Measurements from ENCODE around the gene PDLIM7.

Gene PDLIM7

DNA sequence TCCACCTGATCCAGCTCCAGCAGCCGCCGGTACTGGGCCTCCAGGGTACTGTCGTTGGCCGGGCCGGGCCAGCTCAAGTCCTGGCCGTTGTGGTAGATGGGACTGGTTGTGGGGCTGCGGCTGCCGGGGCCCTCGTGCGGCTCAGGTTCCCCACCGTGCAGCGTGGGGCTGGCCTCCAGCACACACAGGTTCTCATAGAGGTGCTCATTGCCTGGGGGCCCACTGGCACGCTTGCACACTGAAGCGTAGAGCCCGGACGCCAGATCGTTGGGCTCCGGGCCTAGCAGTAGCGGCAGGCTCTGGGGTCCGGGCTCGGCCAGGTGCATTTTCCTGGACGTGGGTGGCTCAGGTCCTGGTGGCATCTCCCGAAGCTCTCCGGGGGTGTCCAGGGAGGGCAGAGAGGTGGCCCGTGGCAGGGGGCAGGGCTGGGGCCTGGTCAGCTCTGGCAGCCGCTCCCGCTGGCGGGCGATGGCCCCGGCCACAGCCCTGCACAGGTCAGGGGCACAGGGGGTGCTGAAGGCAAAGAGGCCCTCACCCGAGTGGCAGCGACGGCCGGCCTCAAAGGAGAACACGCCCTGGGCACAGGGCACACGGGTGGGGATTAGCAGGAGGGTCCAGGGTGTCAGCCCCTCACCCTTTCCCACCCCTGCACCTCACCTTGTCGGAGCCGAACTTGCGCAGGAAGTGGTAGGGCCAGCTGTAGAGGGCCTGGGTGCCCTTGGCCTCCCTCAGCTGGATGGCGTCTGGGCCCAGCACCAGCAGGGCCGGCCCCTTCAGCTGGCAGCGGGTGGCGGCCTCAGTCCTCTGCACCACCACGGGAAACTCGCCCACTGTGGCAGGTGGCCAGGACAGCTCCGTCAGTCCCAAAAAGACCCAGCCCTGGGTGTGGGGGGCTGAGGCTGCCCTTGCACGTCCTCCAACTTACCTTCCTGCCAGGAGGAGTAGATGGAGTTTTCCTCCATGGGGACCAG lies 7.0 kb upstream of the PDLIM7 start:
- no peak for DNase-seq

DNA sequence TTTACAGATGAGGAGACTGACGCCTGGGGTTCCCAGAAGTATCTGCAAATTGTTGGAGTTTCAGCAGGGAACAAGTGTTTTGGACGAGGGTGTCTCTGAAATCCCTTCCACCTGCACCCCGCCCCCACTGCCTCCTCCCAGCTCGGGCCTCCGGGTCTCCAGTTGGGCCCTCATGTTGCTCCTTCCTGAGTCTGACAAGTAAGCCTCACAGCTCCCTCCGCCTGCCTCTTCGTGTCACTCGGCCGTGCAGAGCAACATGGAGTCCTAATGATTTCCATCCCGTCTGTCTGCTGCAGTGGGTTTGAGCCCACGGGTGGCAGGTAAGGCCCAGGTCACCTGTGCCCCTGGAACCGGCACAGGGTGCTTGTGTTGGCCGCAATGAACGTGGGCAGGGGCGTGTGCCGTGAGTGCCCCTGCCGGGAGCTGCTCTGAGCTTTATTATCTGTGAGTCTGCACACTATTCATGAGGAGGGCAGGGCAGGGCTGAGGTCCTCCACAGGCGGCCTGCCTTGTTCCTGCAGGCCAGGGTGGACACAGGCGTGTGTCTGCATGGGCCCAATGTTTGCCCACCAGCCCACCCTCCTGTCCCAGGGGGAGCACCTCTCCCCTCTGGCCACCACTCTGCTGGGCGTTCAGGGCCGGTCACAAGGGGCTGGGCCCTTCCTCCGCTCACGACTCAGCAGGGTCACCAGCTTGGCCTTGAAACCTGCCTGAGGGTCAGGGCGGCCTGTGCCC lies 6.1 kb upstream of the PDLIM7 start:
- no peak for DNase-seq

DNA sequence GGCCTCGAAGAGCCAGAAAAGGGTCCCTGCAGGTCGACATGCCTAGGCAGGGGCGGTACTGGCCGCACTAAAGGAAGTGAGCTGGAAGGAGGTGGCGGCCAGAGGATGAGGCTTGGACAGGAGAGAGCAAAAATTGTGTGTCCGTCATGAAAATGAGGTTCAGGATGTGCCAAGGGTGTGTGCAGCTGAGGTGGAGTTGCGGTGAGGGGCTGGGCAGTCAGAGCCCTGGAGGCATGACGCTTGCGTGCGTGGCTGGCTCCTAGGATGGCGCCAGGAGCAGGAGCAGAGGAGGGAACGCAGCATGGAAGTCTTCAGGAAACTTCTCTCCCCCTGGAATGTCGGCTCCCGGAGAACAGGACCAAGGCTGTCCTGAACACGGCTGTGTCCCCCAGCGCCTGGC lies 5.5 kb upstream of the PDLIM7 start:
- no peak for DNase-seq

DNA sequence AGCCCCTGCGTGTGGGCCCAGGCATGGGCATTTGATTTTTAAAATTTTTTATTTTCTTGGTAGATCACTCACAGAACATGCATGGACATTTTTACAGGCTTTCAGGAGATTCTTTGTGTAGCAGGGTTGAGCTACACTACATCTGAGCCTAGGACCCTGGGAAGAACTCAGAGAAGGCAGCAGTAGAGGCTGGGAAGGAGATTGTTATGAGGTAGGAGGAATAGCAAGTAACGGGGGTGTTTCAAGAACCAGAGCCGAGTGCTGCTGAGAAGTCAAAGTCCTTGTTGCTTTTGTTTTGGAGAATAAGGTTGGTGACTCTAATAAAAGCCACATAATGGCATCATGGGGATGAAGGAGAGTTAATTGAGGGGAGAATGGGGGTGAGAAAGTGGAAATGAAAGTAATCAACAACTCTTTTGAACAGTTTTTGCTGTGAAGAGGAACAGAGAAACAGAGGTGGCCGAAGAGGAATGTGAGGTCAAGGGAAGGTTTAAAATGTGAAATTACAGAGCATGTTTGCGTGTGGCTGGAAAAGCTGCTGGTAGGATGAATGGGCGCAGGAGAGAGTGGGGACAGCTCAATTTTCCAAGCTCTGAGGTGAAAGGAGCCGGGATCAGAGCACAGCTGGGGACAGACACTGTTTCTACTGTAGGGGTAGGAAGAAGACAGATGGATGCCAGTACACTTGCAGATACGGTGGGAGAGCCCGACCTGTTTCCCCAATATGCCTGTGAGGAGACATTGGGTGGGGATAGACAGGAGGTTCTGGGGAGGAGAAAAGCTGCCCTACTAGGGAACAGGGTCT lies 4.7 kb upstream of the PDLIM7 start:
- no peak for DNase-seq

DNA sequence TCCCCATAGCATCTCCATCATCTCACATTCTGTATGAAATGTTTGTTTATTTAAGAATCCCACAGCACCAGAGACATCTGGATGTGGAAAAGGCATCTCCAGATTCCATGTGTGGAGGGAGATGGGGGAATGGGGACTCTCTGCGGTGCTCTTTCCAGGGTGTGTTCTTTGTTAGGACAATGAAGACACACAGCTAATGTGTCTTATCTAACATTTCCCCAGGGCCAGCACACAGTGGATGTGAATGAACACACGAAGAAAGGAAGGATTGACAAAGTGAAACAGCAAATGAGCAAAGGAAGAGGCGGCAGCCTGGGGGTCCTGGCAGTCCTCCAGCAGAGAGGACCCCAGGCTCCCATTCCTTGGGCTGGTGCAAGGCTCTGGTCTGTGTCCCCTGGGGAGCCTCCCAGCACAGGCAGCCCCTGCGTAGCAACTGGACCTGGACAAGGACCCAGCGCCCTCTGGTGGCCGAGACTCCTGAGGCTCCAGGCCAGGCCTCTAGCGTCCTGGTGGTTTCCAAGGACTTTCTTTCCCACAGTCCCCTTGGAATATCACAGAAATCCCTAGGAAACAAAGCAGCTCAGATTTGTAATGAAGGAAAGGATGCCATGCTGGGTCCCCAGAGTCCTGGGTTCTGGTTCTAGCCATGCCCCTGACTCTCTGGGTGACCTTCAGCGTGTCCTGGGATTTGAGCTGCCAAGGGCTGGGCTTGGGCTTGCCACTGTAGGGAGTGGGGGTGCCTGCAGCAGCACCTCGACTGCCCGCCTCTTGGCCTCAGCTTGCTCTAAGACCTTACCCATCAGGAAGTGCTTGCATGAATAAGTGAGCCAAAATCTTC lies 3.5 kb upstream of the PDLIM7 start:
- DNase-seq: no peak

DNA sequence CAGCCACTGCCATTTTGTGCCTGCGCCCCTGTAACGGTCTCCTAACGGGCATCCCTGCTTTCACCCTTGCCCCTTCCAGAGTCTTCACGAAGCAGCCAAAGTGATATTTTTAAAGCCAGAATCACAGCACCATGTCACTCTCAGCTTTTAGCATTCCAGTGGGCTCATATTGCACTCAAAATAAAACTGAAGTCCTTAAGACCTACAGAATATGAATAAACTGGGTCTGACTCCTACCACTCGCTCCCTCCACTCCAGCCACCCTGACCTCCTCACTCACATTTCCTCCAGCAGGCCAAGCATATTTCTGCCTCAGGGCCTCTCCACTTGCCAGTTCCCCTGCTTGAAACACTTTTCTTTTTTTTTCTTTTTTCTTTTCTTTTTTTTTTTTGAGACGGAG lies 2.4 kb upstream of the PDLIM7 start:
- no peak for DNase-seq

DNA sequence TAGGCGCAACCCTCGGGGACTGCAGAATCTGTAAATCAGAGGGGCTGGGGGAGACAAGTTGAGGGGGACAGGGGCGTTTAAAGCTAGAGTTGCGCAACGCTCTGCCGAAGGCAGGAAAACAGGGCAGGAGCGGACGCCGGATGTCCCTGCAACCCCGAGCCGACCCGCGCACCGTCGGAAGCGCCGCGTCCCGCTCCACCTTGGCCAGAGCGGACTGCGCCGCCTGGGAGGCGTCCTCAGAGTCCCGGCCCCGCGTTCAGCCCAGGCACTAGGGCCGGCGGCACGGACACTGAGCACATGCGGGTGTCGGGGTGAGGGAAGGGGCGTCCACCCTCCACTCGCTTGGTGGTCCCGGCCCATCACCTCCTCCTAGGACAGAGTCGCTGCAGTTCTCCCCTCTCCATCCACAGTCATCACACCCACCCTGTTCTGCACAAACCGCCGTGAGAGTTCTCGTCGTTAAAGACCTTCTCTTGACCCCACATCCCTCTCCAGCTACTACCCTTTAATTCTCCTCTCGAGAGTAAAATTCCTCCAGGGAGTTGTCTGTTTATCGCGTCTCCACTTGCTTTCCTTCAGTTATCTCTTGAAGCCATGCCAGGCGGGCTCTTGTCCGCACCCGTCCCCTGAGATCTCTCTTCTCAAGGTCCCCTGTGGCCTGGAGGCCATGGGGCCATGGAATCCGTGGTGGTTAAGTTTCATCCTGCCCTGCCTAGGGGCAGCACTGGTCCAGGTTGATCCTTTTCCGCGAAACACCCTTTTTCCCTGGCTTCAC lies 796 bp upstream of the PDLIM7 start:
- DNase-seq: no peak

DNA sequence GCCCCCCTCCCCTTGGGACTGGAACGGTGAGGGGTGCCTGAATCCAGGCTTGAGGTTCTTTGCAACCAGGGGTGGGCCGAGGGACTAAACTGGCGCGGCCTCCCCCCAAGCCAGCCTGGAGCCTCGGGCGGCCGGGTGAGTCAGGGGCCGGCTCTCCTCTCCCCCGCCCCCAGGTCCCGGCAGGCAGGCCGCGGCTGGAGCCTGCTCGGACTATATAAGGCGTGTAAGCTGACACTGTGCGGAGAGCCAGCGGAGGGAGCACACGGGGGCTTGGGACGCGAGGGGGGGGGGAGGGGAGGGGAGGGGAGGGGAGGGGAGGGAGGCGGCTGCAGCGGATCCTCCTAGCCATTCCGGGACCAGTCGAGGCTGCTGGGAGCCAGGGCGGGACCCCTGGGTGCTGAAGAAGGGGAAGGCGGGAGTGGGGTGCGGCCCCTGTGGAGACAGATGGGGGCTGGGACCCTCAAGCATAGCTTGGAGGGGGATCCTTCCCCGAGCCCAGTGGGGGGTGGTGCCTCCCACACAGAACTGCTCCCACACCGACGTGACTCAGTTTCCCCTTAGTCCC lies 595 bp downstream of the PDLIM7 start:
- DNase-seq: no peak

DNA sequence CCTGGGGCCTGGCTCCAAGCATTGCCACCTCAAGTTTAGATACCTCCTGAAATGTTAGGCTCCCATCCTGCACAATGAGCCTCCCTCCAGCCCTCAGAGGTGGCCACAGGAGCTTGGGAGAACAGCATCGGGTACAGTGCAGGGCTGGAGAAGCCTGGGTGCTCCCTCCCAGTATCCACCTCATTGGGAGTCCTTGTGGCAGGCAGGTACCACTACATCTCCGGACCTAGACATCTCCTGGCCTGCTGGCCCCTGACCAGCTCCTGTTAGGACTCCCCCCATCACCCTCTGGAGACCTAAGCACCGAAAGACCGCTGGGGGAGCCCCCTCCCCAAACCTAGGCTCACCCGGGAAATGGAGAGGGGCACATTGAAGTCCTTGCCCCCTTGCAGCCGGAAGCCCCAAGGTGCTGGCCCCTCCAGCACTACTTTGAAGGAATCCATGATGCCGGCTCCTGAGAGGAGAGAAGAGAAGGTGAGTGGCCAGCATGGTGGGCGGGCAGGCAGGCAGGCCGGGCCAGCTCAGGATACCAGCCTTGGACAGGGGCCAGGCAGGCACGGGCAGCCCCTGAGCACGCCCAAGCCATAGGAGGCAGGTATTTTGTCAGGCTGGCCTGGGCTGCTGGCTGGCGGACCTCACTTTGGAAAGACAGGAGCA lies 1.2 kb downstream of the PDLIM7 start:
- DNase-seq: no peak

DNA sequence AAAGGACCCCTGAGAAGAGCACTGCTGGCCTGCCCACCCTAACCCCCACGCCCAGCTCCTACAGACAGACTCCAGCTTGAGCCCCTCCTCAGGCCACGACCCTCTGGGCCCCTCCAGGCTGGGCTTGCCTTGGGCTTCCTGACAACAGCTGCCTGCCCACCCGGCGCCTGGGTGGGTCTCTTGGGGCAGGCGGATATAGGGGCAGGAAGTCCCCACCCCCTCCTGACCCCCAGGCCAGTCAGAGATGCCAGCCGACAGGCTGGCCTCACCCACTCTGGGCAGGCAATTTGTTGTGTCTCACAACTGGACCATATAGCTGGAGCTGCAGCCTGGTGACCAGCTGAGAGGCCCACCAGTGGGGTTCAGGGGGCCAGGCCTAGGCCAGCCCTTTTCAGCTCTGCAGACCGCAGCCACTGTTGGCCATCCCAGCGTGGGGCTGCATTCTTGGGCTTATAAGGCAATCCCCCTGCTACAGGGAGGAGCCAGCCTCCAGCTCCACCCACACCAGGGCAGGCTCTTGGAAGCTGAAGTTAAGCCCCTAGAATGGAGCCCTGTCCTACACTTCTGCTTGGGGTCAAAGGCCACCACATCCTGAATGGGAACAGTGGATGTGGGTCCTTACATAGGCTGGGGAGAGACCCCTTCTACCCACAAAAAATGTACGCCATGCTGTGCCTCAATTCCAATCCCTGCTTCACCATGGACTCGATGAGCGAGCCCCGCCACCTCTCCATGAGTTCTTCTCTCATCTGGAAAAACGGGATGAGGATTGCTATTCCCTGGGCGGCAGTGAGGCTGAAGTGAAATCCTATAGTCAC lies 2.0 kb downstream of the PDLIM7 start:
- no peak for DNase-seq

DNA sequence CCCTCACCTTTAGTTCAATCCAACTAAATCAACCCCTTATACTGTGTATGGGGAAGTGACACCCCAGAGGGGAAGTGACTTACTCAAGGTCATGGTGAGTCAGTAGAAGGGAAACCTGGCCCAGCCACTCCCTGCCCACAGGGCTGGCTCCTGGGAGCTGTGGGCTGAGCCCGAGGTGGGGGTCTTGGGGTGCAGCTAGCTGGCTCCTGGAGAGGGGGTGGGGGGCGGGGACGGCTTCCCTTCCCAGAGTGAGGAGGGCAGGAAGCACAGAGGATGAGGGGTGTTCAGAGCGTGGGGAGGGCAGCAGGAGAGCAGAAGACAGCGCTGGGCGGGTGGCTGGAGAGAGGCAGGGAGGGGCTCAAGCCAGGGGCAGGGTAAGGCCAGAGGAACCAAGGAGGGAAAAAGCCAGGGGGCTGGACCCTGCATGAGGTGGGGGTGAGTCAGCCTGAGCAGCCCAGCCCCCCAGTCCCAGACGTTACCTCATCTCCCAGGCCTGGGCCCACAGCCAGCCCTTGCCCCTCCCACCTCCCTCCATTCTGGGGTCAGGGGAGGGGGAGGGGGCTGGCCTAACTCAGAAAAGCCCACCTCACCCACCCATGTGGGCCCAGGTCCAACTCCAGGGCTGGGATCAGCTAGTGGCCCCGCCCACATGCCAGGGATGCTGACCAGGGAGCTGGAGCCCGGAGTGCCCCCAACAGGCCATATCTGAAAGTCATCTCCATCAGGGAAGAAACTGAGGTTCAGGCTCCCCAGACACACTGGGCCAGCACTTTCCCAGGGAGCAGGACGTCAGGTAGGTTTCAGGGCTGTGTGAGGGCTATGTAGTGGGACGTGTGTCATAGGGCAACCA lies 2.8 kb downstream of the PDLIM7 start:
- DNase-seq: no peak

DNA sequence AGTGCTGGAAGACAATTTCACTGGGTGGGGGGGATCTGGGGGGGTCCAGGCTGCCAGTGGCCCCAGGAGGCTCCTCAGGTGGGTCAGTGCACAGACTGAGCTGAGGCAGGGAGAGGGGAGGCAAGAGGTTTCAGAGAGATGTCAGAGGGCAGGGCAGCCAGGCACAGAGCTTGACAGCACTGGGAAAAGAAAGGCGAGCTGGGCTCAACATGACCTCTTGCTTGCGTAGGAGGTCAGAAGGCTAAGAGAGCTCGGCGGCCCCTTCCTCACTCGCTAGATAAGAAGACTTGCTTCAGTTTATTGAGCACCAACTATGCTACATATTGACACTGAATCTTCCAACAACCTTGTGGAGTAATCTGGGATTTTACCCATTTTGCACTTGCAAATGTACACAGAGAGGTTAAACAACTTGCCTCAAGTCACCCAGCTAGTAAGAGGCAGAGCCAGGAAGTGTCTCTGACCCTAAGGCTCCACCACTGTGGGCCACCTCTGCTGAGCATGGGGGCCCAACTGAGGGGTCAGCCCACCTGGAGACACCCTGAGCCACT lies 3.5 kb downstream of the PDLIM7 start:
- DNase-seq: no peak

DNA sequence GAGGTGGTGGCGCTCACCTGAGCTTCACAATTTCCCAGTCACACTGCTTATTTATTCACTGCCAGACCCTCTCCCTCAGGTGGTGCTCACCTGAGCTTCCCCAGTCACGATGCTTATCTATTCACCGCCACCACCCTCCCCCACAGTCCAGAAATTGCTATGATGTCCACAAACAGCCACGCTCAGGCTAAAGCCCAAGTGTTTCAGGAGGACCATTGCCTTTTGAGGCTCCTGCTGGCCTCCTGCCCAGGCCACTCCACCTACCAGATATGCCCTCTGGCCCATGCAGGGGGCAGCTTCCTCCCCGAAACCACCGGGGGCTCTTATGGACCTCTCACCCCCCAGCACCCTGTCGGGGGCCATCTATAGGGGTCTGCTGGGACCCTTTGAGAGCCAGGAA lies 4.6 kb downstream of the PDLIM7 start:
- no peak for DNase-seq

DNA sequence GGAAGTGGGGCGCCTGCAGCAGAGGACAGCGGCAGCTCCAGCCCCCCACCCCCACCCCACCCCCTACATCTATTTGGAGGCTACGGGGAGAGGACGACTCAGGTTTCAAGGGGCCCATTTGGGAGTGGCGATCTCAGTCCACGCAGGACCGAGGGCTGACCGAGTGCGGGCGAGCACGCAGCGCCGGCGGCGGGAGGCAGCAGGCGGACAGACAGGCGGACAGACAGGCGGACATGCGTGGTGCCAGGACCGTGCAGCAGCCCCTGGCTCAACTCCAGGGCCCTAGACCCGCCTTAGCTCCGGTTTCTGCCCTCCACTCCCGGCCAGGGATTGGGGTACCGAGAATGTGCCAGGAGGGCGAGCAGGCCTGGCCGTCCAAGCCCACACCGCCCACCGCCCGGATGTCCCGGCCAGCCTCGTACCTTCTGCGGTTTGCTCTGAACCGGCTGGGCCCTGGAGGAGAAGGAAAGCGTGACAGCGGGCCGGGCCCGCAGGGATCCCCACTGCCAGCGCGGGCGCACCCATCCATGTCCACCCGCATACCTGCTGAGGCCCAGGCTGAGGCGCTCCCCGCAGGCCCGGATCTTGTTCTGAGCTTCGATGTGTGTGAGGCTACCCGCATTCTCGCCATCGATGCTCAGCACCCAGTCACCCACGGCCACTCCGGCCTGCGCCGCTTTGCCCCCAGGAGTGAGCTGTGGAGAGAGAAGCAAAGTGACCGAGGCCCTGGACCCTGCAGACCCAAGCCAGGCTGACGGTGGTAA lies 5.2 kb downstream of the PDLIM7 start:
- DNase-seq: no peak

DNA sequence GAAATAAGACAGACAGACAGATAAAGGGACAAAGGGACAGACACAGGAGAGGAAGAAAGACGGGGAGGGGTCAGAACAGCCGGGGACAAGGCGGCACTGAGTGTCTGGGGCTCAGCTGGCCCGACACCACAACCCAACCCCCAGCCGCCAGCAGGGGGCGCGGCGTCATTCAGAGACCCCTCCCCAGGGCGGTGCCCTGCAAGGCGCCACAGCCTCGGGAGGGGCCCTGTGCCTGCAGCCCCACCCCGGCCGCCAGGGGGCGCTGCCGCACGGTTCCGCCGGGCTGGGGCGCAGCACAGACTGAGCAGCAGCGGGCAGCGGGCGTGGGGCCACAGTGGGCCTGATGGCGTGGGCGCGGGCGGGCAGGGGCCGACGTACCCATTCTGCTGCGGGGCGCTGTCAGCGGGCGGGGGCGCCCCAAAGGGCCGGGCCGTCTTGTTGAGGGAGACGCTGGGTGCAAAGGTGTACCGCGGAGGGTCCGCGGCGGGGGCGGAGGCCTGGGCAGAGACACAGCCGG lies 5.9 kb downstream of the PDLIM7 start:
- DNase-seq: no peak

DNA sequence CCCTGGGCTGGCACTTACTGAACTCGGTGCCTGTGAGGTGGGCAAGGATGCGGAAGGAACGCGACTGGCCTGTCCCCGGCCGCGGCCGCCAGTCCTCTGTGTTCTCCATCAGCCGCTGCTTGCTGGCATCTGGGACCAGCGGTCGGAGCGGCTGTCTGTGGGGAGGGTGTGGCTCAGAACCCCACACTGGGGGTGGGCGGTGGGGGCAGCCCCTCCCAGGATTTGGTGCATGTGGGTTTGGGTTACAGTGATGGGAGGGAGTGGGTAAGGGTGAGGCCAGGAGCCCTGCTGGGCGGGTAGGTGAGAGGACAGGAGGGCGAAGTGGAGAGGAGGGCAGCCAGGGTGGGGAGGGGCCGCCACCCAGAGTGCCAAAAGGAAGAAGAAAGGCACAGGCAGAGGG lies 6.4 kb downstream of the PDLIM7 start:
- no peak for DNase-seq

DNA sequence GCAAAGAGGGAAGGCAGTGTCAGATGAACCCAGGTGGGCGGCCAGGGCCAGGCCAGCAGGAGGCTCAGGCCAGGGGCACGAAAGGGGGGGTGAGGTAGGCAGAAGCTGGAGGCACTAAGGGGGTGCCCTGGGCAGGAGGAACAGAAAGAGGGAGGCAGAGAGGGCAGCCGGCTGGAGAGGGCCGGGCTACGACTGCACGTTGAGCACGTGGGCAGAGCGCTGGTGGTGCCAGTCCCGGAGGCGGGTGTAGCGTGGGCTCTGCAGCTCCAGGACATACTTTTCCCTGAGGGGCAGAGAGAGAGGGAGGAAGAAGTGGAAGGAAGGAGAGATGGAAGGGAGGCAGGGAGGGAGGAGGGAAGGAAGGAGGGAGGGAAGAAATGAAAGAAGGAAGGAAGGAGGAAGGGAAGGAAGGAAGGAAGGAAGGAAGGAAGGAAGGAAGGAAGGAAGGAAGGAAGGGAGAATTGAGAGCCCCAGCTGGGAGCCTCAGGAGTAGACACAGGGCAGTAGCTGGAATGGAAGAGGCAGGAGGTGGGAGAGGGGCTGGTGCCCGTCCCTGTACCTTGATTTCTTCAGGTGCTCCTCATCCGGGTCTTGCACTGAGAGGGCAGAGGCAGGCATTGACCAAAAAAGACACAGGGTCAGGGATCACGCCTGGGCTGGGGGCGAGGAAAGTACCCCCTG lies 7.0 kb downstream of the PDLIM7 start:
- no peak for DNase-seq

Data from cortex of kidney (tissue), 1 donor.